K562 treated with DMSO at 1 percent for 12 hours (cell line): Measurements from ENCODE around the gene ERC2. TPM values are rescaled to one million over a fixed set of nuclear protein-coding genes. Genes with fewer than 3 reads are reported as not detected.

Experiments
- total RNA-seq: library from RNA; unstranded; fragments of 300-600 nt; gene quantifications from 2 replicates; pipeline ENCODE4 v1.2.3, GENCODE V29; 2022; ENCODE audit not compliant: insufficient read depth

ERC2 gene
- total RNA-seq, result not detected in 2 replicates

DNA sequence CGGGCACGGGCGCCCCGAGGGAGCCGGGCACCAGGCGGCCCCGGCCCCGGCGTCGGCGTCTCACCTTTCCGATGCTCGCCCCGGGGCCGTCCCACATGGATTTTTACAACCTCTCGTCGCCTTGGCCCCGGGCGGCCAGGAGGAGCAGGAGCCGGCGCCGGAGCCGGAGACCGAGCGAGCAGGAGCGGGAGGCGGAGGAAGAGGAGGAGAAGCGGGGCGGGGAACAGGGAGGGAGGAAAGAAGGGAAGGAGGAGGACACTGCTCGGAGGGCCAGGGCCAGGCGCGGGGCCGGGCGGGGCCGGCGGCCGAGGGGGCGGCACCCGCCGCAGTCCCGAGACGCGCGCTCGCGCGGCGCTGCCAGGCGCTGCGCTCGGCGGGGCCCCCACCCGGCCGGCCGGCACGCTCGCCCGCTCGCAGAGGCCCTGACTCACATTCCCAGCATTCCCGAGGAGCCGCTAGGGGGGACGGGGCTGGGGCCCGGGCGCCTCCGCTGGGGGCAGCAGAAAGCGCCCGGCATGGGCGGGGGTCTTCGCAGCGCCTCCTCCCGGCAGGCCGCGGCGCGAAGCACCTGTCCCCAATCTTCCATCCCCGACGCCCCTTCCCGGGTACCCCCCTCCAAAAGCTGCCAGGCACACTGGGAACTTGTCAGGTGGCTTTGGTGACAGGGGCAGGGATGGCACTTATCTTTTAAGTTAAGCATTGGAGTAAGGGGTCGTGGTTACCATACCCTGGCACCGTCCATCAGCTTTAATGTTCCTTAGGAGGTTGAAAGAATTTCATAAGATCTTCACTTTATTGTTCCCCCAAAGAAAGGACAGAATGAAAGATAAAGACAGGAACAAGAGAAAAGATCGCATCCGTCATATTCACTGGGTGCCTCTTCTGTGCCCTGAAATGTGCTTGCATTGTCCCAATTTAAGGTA lies at the start of gene ERC2:
Gene ERC2, minus strand, starts transcription at position 284 of the 923 bp plus-strand sequence.

DNA sequence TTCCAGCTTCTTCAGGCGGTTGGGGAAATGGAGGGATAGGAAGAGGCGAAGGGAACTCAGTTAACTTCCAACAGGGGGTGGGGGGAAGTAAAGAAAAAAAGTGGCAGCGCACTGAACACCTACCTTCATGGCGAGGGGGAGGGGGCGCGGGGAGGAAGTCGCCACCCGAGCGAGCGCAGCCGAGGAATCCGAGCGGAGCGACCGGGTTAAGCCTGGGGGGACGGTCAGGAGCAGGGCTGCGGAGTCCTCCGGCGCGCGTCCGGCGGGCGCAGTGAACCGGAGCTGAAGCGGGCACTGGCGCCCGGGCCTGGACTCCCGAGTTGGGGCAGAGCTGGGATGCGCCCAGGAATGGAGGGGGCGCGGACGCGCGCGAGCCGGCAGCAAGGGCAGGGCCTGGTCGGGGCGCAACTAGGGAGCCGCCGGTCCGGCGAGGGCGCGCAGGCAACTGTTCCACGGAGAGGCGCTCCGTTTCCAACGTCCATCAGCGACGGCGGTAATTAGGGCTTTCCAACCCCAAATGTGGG lies 981.3 kb downstream of the ERC2 start, which contains the start of gene WNT5A:
Gene WNT5A, minus strand, starts transcription at position 450 of the 524 bp plus-strand sequence. Its CDS starts 321 bp downstream, at position 129.

Other genes starting within 250 kb of the ERC2 start
- gene CCDC66, start 88.7 kb upstream of the ERC2 start, total RNA-seq, result 3.0 and 7.8 TPM in 2 replicates
- gene TASOR, start 214.8 kb upstream of the ERC2 start, total RNA-seq, result 7.5 and 34.8 TPM in 2 replicates